Mucosa of descending colon (tissue), 3 donors: ENCODE results near the gene SHMT2. TPM values are rescaled to one million over a fixed set of nuclear protein-coding genes. Genes with fewer than 3 reads are reported as not detected.

Experiments
- ATAC-seq: fragments of 200-7000 bp; cut with Tn5 transposase; one replicate; pipeline ENCODE4 v1.9.1; 2020; ENCODE audit warnings: mild to moderate bottlenecking, moderate library complexity
- DNase-seq, 3 donors: peaks; one replicate each; pipeline ENCODE4 v3.0.0-alpha.2; 2020
- H3K36me3 ChIP-seq: fragments of 200-600 bp; one replicate; pipeline ENCODE4 v1.8.0; 2021; ENCODE audit warnings: low read depth, mild to moderate bottlenecking
- H3K4me1 ChIP-seq: fragments of 200-600 bp; one replicate; pipeline ENCODE4 v1.8.0; 2021; ENCODE audit warnings: low read depth, mild to moderate bottlenecking
- H3K4me3 ChIP-seq: fragments of 200-600 bp; one replicate; pipeline ENCODE4 v1.8.0; 2021; ENCODE audit warnings: mild to moderate bottlenecking
- H3K9me3 ChIP-seq: fragments of 200-600 bp; one replicate; pipeline ENCODE4 v1.8.0; 2021; ENCODE audit warnings: mild to moderate bottlenecking
- intact Hi-C, 2 donors: fragments of 100-400 bp; cut with DNase I in 1 of 2; cut with micrococcal nuclease in 1 of 2; formaldehyde crosslinking; loops; one replicate each; pipeline versions ENCODE4 v1.11.0 to v1.11.1; 2022; cut with DNase I, micrococcal nuclease
- total RNA-seq, 3 donors: library from RNA; stranded (reverse); fragmentation: NEBNext Ultra II Directional in 2 of 3; extraction: Animal tissue kit (Norgen Biotek cat#: 25700) in 2 of 3; gene quantifications; one replicate each; pipeline versions ENCODE4 v1.2.1 to v1.2.4, GENCODE V29; 2021 to 2023
- TF ChIP-seq, protein P1 (sequence below): fragments of 200-600 bp; IDR thresholded peaks from one replicate; pipeline ENCODE4 v1.8.0; 2022; ENCODE audit warnings: antibody characterized with exemption, mild to moderate bottlenecking
- donor health status: DM: no; HTN: no; CAD: no; lungs with moderate emphysema.
- donor health status: DM: no; HTN: no; CAD: no.
- donor health status: DM: no; HTN: yes; CAD: no.

The SHMT2 gene
- total RNA-seq, 3 donors from 2014 or later = 34.7 to 67.4 (median 40.9) TPM

DNA sequence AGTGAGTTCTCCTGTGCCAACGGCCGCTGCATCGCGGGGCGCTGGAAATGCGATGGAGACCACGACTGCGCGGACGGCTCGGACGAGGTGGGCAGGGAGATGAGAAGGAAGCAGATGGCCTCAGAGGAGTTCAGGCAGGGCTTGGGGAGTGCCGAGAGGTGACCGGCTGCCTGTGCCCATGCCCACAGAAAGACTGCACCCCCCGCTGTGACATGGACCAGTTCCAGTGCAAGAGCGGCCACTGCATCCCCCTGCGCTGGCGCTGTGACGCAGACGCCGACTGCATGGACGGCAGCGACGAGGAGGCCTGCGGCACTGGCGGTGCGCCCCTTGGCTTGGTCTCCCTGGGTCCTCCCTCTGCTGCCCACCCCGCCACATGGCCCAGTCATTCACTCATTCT, 26.3 kb upstream of the SHMT2 start:
- H3K4me3 ChIP-seq = no peak overlapping the region
- TF ChIP-seq, protein P1, sequence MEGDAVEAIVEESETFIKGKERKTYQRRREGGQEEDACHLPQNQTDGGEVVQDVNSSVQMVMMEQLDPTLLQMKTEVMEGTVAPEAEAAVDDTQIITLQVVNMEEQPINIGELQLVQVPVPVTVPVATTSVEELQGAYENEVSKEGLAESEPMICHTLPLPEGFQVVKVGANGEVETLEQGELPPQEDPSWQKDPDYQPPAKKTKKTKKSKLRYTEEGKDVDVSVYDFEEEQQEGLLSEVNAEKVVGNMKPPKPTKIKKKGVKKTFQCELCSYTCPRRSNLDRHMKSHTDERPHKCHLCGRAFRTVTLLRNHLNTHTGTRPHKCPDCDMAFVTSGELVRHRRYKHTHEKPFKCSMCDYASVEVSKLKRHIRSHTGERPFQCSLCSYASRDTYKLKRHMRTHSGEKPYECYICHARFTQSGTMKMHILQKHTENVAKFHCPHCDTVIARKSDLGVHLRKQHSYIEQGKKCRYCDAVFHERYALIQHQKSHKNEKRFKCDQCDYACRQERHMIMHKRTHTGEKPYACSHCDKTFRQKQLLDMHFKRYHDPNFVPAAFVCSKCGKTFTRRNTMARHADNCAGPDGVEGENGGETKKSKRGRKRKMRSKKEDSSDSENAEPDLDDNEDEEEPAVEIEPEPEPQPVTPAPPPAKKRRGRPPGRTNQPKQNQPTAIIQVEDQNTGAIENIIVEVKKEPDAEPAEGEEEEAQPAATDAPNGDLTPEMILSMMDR = no peak
- intact Hi-C loops = no loop called here
- ATAC-seq (no peak), DNase-seq (no peak)
- H3K36me3 ChIP-seq = no peaks in the 10 kb centered on the region
- H3K9me3 ChIP-seq = no peaks in the 10 kb centered on the region
- no peaks in the 10 kb centered on the region for H3K4me1 ChIP-seq

DNA sequence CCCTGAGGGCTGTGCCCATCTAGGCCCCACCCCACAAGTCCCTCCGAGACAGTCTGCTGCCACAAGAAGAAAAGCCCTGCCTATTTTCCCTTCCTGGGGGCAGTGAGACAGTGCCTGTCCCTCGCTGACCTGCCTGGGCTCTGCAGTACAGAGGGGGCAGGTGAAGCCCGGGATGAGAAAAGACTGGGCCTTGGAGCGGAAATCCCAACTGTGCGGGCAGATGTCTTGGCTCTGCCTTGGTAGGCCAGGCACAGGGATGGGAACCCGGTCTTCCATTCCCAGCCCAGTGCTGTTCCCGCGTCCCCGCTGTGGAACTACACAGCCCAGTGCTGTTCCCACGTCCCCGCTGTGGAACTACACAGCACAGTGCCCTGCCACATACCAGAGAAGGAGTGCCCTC, 25.7 kb upstream of the SHMT2 start:
- intact Hi-C loops = no loop called here
- Histone ChIP-seq H3K36me3 (no peaks in the 10 kb centered on the region), H3K4me3 (no peak overlapping the region), H3K9me3 (no peaks in the 10 kb centered on the region), H3K4me1 (no peaks in the 10 kb centered on the region)
- DNase-seq = no peak
- no peak for ATAC-seq
- TF ChIP-seq, protein P1 = no peak

DNA sequence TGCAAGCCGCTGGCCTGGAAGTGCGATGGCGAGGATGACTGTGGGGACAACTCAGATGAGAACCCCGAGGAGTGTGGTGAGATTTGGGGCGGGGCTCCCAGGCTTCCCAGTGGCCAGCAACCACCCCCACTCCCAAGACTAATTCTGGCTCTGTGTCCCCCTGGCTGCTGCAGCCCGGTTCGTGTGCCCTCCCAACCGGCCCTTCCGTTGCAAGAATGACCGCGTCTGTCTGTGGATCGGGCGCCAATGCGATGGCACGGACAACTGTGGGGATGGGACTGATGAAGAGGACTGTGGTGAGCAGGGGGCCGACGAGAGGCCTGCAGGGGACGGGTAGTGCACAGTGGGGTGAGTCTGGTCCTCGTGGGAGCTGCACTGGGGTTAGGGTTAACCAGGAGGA, 25.1 kb upstream of the SHMT2 start:
- no peak for ATAC-seq
- H3K4me1 ChIP-seq = no peaks in the 10 kb centered on the region
- no peak for DNase-seq
- no peak overlapping the region for H3K4me3 ChIP-seq
- H3K9me3 ChIP-seq = no peaks in the 10 kb centered on the region
- intact Hi-C loops = no loop called here
- TF ChIP-seq, protein P1 = no peak
- no peaks in the 10 kb centered on the region for H3K36me3 ChIP-seq

DNA sequence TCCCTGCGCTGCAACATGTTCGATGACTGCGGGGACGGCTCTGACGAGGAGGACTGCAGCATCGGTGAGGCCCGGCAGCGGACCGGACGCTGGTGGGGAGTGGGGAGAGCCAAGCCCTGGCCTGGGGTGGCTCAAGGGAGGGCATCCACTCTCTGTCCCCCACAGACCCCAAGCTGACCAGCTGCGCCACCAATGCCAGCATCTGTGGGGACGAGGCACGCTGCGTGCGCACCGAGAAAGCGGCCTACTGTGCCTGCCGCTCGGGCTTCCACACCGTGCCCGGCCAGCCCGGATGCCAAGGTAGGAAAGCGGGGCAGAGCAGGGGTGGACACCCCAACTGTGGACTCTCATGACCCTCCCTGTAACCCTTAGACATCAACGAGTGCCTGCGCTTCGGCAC, 24.3 kb upstream of the SHMT2 start:
- TF ChIP-seq, protein P1 = no peak
- no peak for ATAC-seq
- intact Hi-C loops = no loop called here

DNA sequence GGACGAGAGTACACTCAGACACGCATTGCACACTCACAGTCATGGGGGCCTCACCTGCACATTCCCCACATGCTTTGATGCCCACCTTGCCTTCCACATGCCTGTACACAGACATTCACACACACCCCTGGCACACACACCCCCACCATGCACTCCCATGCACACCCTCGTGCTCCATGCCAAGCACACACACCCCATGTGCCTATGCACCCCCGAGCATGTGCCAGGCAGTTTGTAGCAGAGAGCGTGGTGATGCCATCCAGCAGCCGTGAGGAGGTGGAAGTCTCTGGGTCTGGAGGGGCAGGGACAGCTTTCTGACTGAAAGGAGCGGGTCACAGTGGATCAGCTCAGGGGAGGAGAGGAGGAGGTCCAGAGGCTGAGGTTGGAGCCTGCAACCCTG, 23.6 kb upstream of the SHMT2 start:
- ATAC-seq (no peak), DNase-seq (no peak)
- TF ChIP-seq, protein P1 = no peak
- Histone ChIP-seq H3K36me3 (no peaks in the 10 kb centered on the region), H3K4me1 (no peaks in the 10 kb centered on the region), H3K9me3 (no peaks in the 10 kb centered on the region), H3K4me3 (no peak overlapping the region)
- intact Hi-C loops = no loop called here

More for the DNA sequence above, 24.3 kb upstream of the SHMT2 start:
- H3K4me1 ChIP-seq = no peaks in the 10 kb centered on the region
- DNase-seq = no peak
- H3K9me3 ChIP-seq = no peaks in the 10 kb centered on the region
- no peak overlapping the region for H3K4me3 ChIP-seq
- no peaks in the 10 kb centered on the region for H3K36me3 ChIP-seq
